ENCODE measurements around the gene AKR1E2. TPM values are rescaled to one million over a fixed set of nuclear protein-coding genes. Genes with fewer than 3 reads are reported as not detected.

Gene AKR1E2
- total and polyA plus RNA-seq, 12 donors: 0.95 to 13.5 (median 3.6) TPM

GRCh38 chr10:4846775-4847174 is 20.8 kb downstream of the AKR1E2 start:
- peaks cover 0 to 6% of the 10 kb centered on the region in 2 donors for H3K36me3 ChIP-seq (replicated peaks in 1 of 2)
- peaks cover 0 to 11% of the 10 kb centered on the region in 2 donors for H3K4me1 ChIP-seq (replicated peaks in 1 of 2)
- DNase-seq: no peak
- H3K4me3 ChIP-seq: no peak overlapping the region
- no peak overlapping the region for H3K27ac ChIP-seq
- intact Hi-C loops (cut with DNase I): loop anchor here (5.0 to 10.0 kb wide), 5 partner anchors 138 to 538 kb away; no protein-coding TSS in a partner anchor
- no peaks in the 10 kb centered on the region for H3K9me3 ChIP-seq (replicated peaks in 1 of 3)
- TF ChIP-seq POLR2A (IDR thresholded peaks at IDR 0.05) (no peak), CTCF (IDR thresholded peaks at IDR 0.05) (no peak)
- H3K27me3 ChIP-seq: no peaks in the 10 kb centered on the region
- 77 to 95% (median 80%) methylated on average over 5 of the region's 5 CpGs for WGBS, 4 donors

- H3K36me3 ChIP-seq (replicated peaks in 1 of 2): peaks cover 0 to 6% of the 10 kb centered on the region in 2 donors
- intact Hi-C loops (cut with DNase I): loop anchor here (5.0 to 10.0 kb wide), 5 partner anchors 137 to 537 kb away; no protein-coding TSS in a partner anchor
- H3K4me1 ChIP-seq (replicated peaks in 1 of 2): peaks cover 0 to 19% of the 10 kb centered on the region in 2 donors
- WGBS, 4 donors: 84 to 88% (median 86%) methylated on average over 7 of the region's 7 CpGs
- H3K27ac ChIP-seq: no peak overlapping the region
- TF ChIP-seq POLR2A (IDR thresholded peaks at IDR 0.05) (no peak), CTCF (IDR thresholded peaks at IDR 0.05) (no peak)
- H3K9me3 ChIP-seq (replicated peaks in 1 of 3): no peaks in the 10 kb centered on the region
- no peaks in the 10 kb centered on the region for H3K27me3 ChIP-seq
- no peak overlapping the region for H3K4me3 ChIP-seq
- peak in 1 of 7 donors; percentile 41 for DNase-seq
Measured at GRCh38 chr10:4847561-4848355, 21.8 kb downstream of the AKR1E2 start.

GRCh38 chr10:4848356-4849041 is 22.5 kb downstream of the AKR1E2 start:
- H3K4me1 ChIP-seq (replicated peaks in 1 of 2): peaks cover 0 to 22% of the 10 kb centered on the region in 2 donors
- intact Hi-C loops (cut with DNase I): loop anchor here (5.0 to 10.0 kb wide), 5 partner anchors 136 to 536 kb away; no protein-coding TSS in a partner anchor
- no peaks in the 10 kb centered on the region for H3K27me3 ChIP-seq
- no peaks in the 10 kb centered on the region for H3K9me3 ChIP-seq (replicated peaks in 1 of 3)
- WGBS, 4 donors: 80 to 83% (median 82%) methylated on average over 6 to 7 of the region's 7 CpGs
- TF ChIP-seq POLR2A (IDR thresholded peaks at IDR 0.05) (no peak), CTCF (IDR thresholded peaks at IDR 0.05) (no peak)
- no peaks in the 10 kb centered on the region for H3K36me3 ChIP-seq (replicated peaks in 1 of 2)
- H3K27ac ChIP-seq: no peak overlapping the region
- H3K4me3 ChIP-seq: no peak overlapping the region
- DNase-seq: no peak

- 83 to 94% (median 90%) methylated on average over 5 of the region's 5 CpGs for WGBS, 4 donors
- no peaks in the 10 kb centered on the region for H3K36me3 ChIP-seq (replicated peaks in 1 of 2)
- H3K4me1 ChIP-seq (replicated peaks in 1 of 2): peaks cover 0 to 22% of the 10 kb centered on the region in 2 donors
- no peaks in the 10 kb centered on the region for H3K27me3 ChIP-seq
- no peak overlapping the region for H3K4me3 ChIP-seq
- no peak for DNase-seq
- no peak overlapping the region for H3K27ac ChIP-seq
- TF ChIP-seq POLR2A (IDR thresholded peaks at IDR 0.05): no peak
- intact Hi-C loops (cut with DNase I): loop anchor here (5.0 to 10.0 kb wide), 5 partner anchors 136 to 536 kb away; no protein-coding TSS in a partner anchor
- no peaks in the 10 kb centered on the region for H3K9me3 ChIP-seq (replicated peaks in 1 of 3)
Measured at GRCh38 chr10:4849042-4849402, 23.0 kb downstream of the AKR1E2 start.
